Activated naive CD4-positive, alpha-beta T cell (primary cell): ENCODE results near the gene ATXN10.
"Not testable (repeated sequence)": the region's sequence is repeated elsewhere in the genome, so short reads cannot be mapped to it uniquely, and the experiment has no call there.

Experiments
- DNase-seq, 4 experiments: peaks; one replicate each; lab custom pipeline; 2025; lab: John Stamatoyannopoulos, UW

ATXN10 gene

GRCh38 chr22:45642986-45643385, 28.6 kb upstream of the ATXN10 start:
- no peak for DNase-seq

- no peak for DNase-seq
Measured at GRCh38 chr22:45644714-45645113, 26.9 kb upstream of the ATXN10 start.

DNA sequence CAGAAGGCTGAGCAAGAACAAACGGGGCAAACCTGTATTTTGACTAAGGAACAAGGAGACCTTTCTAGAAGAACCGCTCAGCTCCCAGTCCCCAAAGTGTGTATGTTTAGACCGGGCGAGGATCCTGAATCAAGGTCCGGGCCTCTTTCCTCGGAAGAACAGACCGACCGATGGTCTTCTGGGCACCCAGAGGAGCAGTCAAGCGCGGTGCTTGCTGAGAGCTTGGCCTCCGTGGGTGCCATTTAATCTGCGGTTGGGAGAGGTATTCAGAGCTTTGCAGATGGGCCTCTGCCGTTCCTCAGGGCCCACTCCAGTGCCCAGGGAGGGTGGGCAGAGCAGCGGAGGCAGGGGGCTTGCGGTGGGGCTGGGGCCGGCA, 26.5 kb upstream of the ATXN10 start:
- no peak for DNase-seq

- peak; percentile 66 to 76 (median 68) for DNase-seq
Measured at GRCh38 chr22:45645526-45646414, 25.9 kb upstream of the ATXN10 start.

DNA sequence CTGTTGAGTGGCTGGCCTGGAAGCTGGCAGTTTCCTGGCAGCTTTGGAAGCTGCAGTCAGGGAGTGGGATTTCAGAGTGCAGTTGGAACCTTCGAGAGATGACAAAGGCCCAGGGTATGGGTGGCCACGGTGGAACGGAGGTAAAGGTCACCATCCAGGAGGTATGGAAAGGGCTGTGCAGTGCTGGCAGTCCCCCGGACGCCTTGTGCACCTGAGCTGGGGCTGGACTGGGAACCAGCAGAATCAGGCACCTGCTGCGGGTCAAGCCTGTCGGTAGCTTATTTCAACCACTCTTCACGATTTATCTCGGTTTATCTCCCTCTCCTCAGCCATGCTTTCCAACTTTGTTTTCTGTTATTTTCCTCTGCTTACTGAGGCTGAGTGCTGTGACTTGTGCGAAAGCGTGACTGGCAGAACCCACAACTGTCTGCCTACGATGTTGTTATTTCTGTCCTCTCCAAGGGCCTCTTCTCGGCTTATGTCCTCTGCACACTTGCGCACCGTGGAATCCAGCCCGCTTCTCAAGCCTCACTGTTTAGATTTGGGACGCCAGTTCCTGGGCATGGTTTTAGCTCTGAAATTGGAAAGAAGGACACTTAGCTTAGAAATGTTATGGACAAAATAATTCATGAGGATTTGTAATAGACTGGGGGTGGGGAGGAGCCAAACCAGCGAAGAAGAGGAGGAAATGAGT, 24.0 kb upstream of the ATXN10 start:
- DNase-seq = no peak

GRCh38 chr22:45648301-45649117, 23.1 kb upstream of the ATXN10 start:
- no peak for DNase-seq

- no peak for DNase-seq
Measured at GRCh38 chr22:45649809-45650208, 21.8 kb upstream of the ATXN10 start.

DNA sequence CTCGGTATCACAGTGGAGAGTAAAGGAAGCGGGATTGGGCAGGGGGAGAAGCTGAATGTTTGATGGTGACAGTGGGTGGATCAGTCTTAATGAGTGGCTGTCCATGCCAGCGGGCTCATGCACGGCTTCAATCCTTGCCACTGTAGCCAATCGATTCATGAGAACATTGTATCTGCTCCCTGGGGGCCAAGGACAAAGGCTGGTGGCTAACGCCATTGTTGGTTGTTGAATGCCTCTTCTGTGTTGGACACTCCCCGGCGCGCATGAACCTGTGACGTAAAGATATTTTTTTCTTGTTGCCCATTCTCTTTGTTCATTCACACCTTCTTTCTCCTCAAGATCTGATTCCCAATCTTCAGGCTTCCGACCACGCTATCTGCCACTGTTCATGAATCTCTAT, 20.9 kb upstream of the ATXN10 start:
- DNase-seq = no peak

DNA sequence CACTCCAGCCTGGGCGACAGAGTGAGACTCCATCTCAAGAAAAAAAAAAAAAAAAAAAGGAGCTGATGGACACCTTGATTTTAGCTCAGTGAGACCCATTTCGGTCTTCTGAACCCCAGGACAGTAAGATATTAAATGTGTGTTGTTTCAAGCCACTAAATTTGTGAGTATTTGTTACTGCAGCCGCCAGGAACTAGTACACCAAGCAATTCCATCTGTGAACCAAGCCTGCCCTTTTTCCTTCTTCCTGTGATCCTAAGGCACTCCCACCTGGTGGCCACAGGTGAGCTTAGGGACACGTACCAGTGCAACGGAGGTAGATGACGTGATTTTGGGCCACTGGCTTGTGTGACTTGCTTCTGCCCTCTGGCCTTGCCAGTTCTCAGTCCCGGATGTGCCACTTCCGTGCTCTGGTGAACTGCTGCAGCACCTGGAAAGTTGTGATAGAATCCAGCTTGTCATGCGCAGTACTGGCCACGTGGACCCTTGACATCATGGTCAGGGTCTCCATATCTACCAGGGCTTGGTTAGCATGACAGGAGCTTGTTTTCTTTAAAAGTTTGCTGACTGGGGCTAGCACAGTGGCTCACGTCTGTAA, 19.6 kb upstream of the ATXN10 start:
- no peak for DNase-seq

GRCh38 chr22:45656577-45656976, 15.1 kb upstream of the ATXN10 start:
- no peak for DNase-seq

GRCh38 chr22:45657701-45658100, 13.9 kb upstream of the ATXN10 start:
- DNase-seq = no peak

GRCh38 chr22:45664136-45664646, 7.4 kb upstream of the ATXN10 start:
- DNase-seq = no peak

DNA sequence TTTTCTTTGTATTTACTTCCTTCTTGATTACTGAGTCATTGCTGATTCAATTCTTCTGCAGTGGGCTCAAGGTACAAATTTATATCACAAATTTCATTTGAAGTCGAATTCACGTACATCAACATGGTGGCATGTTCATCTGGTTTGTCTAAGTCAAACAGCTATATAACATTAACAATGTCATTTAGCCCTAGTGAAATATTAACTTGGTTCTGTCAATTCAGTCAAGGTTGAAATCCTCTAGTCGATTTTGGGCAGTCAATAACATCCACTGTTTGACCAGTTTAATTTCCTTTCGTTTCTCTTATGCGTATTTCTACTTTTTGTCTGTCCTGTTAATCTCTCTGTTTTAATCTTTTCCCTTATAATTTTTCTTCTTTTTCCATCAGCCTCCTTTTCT, 4.1 kb upstream of the ATXN10 start:
- no peak for DNase-seq

DNA sequence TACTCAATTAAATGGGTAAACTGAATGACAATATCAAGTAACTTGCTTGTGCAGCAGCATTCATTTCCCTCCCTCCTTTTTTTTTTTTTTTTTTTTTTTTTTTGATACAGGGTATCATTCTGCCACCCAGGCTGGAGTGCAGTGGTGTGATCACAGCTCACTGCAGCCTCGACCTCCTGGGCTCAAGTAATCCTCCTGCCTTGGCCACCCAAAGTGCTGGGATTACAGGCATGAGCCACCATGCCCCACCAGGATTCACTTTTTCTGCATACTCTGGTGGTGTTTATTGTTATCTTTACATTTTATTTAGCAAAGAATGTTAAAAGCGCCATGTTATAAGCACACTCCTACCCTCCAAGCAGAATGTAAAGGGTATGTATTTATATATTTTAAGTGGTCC, 1.3 kb upstream of the ATXN10 start:
- DNase-seq = not testable (repeated sequence)

DNA sequence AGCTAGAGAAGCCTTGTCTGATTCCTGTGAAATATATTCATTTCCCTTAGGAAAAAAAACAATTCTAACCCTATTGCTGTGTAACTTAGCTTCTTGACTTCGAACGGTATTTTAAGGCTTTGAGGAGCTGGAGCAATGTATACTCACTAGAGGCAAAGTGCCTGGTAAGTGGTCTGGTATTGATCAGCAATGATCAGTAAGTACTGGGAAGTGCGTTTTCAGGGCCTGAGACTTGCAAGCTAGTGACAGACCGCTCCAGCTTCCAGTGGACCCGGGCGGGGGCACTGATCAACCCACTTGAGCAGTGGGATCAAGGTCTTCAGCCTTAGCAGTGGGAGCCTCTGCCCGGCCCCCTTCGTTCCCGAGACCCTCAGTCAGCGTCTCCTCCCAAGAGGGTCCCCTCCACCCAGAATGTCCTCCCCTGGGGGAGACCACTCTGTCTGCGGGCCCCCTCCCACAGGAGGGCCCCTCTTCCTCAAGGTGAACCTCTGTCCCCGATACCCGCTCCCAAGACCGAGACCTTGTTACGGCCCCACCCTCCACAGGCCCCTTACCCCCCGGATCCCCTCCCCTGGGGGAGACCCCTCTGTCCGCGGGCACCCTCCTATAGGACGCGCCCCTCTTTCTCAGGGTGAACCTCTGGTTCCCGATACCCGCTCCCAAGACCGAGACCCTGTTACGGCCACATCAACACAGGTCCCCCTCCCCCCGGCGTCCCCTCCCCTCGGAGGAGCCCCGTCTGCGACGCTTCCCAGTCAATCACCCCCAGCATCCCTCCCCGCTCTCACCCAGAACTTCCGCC, 452 bp upstream of the ATXN10 start:
- no peak for DNase-seq

DNA sequence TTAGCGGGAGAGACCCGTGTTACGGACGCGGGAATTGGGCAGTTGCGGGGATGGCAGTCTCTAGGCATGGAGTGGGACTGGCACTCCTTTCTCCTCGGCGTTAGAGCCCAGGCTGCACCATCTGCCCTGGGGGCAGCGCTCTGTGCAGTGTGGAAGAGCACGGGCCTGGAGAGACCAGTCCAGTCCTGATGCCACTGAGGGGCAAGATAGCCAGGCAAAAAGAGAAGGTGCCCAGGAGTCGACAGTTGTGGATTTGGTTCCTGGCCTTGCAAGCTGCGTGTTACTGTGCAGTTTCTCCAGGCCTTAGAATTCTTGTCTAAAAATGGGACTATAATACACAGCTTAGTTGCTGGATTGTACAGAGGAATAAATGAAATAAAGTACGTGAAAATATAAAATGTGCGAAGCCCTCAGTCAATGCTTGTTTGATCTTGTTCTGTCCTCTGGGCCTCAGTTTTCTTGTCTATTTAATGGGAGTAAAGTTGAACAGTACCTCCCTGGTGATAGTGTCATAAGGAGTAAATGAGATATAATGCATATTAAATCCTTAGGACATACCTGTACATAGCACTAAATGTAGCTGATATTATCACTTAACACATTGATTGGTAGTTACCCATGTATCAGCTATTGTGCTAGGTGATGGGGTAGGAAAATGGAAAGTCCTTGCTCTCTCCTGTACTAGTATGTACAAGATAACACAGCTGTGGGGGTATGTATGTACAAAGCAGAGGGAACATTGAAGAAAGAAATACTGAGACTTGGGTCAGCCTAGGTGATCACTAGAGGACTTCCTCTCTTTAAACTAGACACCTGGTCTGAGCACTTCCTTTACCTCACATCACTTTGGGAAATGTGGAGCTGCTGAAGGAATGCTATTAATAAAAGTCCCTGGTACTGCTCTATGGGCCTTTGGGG, 1.2 kb downstream of the ATXN10 start:
- no peak for DNase-seq

GRCh38 chr22:45673482-45674175, 2.0 kb downstream of the ATXN10 start:
- no peak for DNase-seq

GRCh38 chr22:45676024-45676423, 4.4 kb downstream of the ATXN10 start:
- DNase-seq = no peak

DNA sequence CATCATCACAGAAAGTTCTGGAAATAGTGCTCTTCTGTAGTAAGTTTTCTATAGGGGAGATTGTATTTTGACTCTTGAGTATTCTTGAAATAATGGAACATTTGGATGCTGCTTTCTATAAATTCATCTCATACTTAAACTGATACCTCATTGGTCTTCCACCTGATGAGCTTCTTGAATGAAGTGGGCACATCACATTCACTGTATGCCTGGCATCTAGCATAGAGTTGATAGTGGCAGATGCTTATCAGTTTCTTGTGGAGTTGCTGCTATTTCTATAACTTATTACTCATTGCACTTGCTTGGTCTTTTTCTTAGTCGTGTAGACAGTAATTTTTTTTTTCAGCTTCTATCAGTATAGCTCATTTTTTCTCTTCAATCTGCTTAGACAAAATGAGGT, 5.4 kb downstream of the ATXN10 start:
- DNase-seq = no peak
